NCI-H2171 treated with DMSO at 0.1 percent for 48 hours (cell line): Measurements from ENCODE around the gene ATXN3.

ENCODE experiments used
- DNase-seq: peaks from one replicate; lab custom pipeline; 2025; lab: John Stamatoyannopoulos, UW

Gene ATXN3

GRCh38 chr14:92106143-92106926 is at the start of gene ATXN3:
ATXN3 (minus strand) TSS chr14:92106582; CDS start chr14:92106552, 30 bp downstream.
- peak; percentile 99 for DNase-seq

DNA sequence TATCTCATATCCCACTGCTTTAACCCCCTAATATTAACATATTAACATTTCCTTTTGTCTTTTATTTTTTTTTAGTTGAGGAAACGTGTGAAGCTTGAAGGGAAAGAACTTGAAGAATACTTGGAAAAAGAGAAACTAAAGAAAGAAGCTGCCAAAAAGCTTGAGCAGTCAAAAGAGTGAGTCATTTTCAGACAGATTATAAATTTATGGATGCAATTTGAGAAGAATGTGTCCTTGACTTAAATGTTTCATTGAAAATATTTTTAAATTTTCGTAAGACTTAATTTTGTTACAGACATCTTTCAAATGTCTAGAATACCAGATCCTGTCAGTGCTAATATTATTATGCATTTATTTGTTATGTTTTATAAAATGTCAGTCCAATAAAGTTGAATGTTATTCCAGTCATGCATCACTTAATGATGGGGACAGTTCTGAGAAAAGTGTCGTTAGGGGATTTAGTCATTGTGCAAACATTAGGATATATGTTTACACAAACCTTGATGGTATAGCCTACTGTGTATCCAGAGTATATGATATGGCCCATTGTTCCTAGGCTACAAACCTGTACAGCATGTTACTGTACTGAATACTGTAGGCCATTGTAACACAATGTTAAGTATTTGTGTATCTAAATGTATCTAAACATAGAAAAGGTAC is 48.0 kb upstream of the ATXN3 start:
- DNase-seq = no peak

DNA sequence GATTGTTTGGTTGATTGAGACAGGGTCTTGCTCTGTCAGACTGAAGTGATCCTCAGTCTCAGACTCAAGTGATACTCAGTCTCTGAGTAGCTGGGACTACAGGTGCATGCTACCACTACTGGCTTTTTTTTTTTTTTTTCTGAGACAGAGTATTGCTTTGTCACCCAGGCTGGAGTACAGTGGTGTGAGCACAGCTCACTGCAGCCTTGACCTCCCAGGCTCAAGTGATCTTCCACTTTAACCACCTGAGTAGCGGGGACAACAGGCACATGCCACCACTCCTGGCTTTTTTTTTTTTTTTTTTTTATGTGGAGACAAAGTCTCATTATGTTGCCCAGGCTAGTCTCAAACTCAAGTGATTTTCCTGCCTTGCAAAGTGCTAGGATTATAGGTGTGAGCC is 47.2 kb upstream of the ATXN3 start:
- DNase-seq = no peak

DNA sequence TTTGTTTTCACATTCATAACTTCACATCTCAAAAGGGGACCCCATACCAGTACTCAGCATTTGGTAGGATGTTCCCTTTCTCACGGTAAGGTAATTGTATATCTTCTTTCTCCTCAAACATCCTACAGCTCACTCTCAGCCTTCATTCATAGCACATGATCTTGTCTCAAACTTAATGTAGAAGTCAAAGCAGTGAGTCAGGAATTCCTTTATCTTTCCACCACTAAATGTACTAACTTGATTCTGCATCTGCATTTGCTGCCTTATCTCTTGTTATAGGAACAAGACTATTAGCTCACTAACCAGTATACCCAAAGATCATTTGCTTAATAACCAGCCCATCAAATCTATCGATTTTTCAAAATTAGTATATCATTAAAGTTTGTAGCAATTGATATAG is 38.3 kb upstream of the ATXN3 start:
- no peak for DNase-seq

- DNase-seq = no peak
Observed at GRCh38 chr14:92143962-92144361, 37.6 kb upstream of the ATXN3 start.

- DNase-seq = no peak
Observed at GRCh38 chr14:92143309-92143708, 36.9 kb upstream of the ATXN3 start.

- peak; percentile 76 for DNase-seq
Observed at GRCh38 chr14:92135269-92135668, 28.9 kb upstream of the ATXN3 start.

GRCh38 chr14:92134456-92134855 is 28.1 kb upstream of the ATXN3 start:
- DNase-seq = no peak

- DNase-seq = no peak
Observed at GRCh38 chr14:92122761-92123160, 16.4 kb upstream of the ATXN3 start.

- DNase-seq = peak; percentile 67
Observed at GRCh38 chr14:92122351-92122677, 15.9 kb upstream of the ATXN3 start.

GRCh38 chr14:92121670-92122350 is 15.4 kb upstream of the ATXN3 start, which contains the start of the genes CPSF2 and NDUFB1:
CPSF2 (plus strand) TSS chr14:92121969; CDS start chr14:92130985, 9,016 bp downstream.
NDUFB1 (minus strand) TSS chr14:92121706; CDS start chr14:92117637, 4,069 bp downstream.
- DNase-seq = peak; percentile 94

GRCh38 chr14:92121207-92121669 is 14.9 kb upstream of the ATXN3 start:
- DNase-seq = peak; percentile 52

GRCh38 chr14:92109490-92109889 is 3.1 kb upstream of the ATXN3 start:
- DNase-seq = no peak

DNA sequence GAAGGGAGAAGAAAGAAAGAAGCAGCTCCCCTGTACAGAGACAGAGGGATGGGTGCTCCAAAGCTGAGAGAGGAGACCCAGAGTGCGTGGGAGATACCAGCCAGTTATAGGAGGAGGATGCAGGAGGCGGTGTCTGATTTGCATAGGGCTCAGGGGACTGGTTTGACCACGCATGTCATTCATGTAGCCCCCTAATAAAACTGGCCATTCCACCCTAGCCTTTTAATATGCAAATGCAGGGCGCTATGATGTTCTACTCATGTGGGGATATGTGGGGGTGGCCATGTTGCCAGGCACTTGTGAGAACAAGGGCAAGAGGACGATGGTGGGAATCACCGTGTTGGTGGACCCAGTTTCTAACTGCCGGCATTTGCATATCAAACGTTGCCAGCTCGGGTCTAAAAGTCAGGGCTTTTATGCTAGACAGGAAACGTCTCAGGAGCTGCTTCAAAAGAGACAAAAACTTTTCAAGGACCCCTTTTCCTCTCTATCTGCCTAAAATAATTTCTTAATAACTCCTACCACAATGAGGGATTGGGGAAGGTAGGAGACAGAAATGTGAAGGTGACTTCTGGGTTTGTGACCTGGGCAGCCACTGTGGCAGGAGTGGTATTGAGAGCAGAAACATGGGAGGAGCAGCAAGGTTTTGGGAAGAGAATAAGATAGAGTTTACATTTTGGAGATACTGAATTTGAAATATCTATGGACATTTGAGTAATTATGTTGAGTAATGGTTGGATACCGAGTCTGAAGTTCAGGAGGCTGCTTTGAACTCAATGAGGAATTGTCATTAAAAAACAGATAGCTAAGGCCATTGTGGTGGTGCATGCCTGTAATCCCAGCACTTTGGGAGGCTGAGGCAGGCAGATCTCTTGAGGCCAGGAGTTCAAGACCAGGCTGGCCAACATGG is 2.2 kb upstream of the ATXN3 start:
- no peak for DNase-seq

DNA sequence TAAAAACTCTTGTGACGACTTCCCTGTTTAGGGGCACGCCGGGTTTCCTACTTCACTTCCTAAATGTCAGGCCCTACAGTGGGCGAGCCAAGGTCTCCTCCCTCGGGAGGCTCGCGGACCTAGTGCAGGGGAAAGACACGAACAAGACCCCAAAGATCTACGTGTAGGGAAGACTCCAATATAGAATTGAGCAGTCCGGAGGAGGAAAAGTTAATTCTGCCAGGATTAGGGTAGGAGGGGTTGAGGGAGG is 564 bp downstream of the ATXN3 start:
- DNase-seq = peak; percentile 63

DNA sequence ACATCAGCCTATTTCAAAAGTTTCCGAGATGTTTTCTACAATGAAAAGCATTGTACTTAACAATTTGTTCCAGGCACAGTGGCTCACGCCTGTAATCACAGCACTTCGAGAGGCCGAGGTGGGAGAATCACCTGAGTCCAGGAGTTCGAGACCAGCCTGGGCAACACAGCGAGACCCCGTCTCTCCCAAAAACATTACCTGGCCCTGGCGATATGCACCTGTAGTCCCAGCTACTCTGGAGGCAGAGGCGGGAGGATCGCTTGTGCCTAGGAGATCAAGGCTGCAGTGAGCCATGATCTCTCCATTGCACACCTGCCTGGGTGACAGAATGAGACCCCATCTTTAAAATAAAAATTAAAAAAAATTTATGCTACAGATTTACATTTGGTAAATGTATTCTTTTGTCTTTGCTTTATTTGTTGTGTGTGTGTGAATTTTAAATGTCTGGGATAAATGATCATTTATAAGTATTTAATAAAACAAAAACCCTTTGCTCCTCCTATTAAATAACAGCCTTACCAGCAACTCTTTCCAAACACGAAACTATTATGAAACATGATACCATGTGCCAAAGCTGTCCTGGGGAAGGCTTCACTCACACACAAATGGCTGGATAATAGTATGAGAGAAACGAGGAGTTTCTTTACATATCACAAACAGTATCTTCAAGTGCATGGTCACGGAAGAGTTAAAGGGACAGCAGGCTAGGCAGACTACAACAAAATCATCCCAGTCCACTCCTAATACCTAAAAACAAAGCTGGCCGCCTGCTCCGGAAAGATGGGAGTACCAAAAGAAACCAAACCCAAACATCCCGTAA is 1.1 kb downstream of the ATXN3 start:
- no peak for DNase-seq

DNA sequence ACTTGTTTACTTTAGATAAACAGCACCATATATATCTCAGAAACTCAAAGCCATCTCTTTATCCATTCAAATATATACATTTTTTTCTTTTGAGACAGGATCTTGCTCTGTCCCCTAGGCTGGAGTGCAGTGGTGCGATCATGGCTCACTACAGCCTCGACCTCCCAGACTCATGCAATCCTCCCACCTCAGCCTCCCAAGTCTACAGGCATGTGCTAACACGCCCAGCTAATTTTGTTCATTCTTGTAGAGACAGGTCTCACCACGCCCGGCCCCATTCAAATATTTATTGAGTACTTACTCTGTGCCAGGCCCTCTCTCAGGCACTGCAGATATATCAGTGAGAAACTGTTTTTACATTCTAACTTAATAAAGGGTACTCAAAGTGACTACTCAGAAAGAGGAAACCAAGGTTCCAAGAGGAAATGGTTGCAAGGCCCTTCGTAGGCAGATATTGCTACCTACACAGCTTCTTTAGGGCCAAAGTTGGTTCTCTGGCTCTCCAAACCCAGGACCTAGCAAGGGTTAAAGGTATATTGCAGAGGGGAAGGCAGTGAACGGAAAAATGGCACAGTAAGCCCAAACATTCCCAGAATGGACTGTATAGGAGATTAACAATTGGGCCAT is 2.9 kb downstream of the ATXN3 start:
- peak; percentile 4 for DNase-seq

DNA sequence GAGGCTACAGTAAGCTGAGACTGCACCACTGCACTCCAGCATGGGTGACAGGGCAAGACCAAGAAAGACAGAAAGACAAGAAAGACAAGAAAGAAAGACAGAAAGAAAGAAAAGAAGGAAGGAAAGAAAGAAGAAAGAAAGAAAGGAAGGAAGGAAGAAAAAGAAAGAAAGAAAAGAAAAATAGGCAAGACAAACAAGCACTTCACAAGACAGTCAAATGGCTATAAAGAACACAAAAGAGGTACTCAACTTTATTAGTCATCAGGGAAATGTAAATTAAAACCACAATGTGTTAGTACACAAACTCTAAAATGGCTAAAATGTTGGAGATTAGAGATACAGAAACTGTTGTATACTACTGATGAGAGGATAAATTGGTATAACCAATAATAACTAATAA is 6.6 kb downstream of the ATXN3 start:
- no peak for DNase-seq

DNA sequence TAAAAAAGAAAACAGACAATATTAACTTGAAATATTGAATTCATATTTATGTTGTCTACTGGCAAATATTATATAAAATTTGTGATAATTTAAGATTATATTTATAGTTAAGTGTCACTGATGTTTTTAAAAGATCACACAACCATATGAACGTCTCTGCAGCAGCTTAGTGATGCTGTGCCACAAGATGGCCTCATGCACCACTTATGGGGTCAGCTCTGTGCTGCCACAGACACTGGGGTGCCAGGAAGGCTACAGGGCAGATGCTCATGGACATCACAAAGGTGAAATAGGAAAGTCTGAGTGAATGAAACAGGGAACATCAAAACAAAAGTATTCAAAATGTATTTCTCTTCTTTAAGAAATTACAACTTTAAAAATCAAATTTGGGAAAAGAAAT is 13.1 kb downstream of the ATXN3 start:
- DNase-seq = no peak

GRCh38 chr14:92088494-92088893 is 17.9 kb downstream of the ATXN3 start:
- no peak for DNase-seq

GRCh38 chr14:92074555-92074954 is 31.8 kb downstream of the ATXN3 start:
- no peak for DNase-seq
